B cell (primary cell): Measurements from ENCODE around the gene RAP1GDS1. TPM values are rescaled to one million over a fixed set of nuclear protein-coding genes. Genes with fewer than 3 reads are reported as not detected.

Experiments used
- ATAC-seq: fragments of 200-7000 bp; cut with Tn5 transposase; one replicate; pipeline ENCODE4 v1.10.0; 2021; ENCODE audit warnings: low read depth, mild to moderate bottlenecking, moderate number of reproducible peaks, moderate library complexity
- CTCF ChIA-PET: fragments of 350-600 bp; sonication (Branson Sonifier 250); formaldehyde crosslinking; loops from one replicate; lab custom pipeline; 2021; ENCODE audit warnings: antibody characterized with exemption, inconsistent platforms; lab: Charles Lee
- POLR2A ChIA-PET: fragments of 350-600 bp; sonication (Branson Sonifier 250); formaldehyde crosslinking; loops from one replicate; lab custom pipeline; 2021; ENCODE audit warnings: antibody characterized with exemption; lab: Charles Lee
- DNase-seq: peaks from one replicate; pipeline ENCODE4 v3.0.0; 2013
- H2AFZ ChIP-seq: 2 replicates; pipeline ENCODE4 v1.6.1; 2012; ENCODE audit warnings: mild to moderate bottlenecking, low read depth, low read length; ENCODE audit not compliant: insufficient read depth, poor library complexity, severe bottlenecking
- H3K27ac ChIP-seq, 2 donors: 1 replicate in 1 of 2; 2 replicates in 1 of 2; pipeline ENCODE4 v1.5.1; 2012 to 2013; ENCODE audit warnings: low read length in 2 of 2, mild to moderate bottlenecking in 2 of 2, moderate library complexity in 1 of 2
- H3K27me3 ChIP-seq, 4 experiments: fragments of 200-600 bp in 1 of 4; sonication (generic) in 1 of 4; replicated peaks in 1 of 4; 1 replicate in 2 of 4; 2 replicates in 2 of 4; pipeline versions ENCODE4 v1.6.1 to v1.7.0; 2013 to 2016; ENCODE audit warnings: low read length in 3 of 4, mild to moderate bottlenecking in 2 of 4, mixed read lengths in 1 of 4, moderate library complexity in 1 of 4; ENCODE audit not compliant: insufficient read depth in 4 of 4, control insufficient read depth in 3 of 4; ENCODE audit errors: control extremely low read depth in 1 of 4
- H3K36me3 ChIP-seq, 2 experiments: replicated peaks in 1 of 2; 1 replicate in 1 of 2; 2 replicates in 1 of 2; pipeline versions ENCODE4 v1.6.1 to v1.7.1; 2013; ENCODE audit warnings: low read length in 1 of 2; ENCODE audit not compliant: insufficient read depth in 2 of 2, control insufficient read depth in 1 of 2; ENCODE audit errors: control extremely low read depth in 1 of 2, extremely low read depth in 1 of 2
- H3K4me1 ChIP-seq, 2 donors: fragments of 200-600 bp in 1 of 2; sonication (generic) in 1 of 2; 1 replicate in 1 of 2; 2 replicates in 1 of 2; pipeline versions ENCODE4 v1.5.1 to v1.6.1; 2013 to 2017; ENCODE audit warnings: low read length in 2 of 2; ENCODE audit not compliant: control insufficient read depth in 2 of 2, insufficient read depth in 2 of 2
- H3K4me2 ChIP-seq: replicated peaks from 2 replicates; pipeline ENCODE3; 2012; ENCODE audit warnings: mild to moderate bottlenecking, low read depth, low read length; ENCODE audit not compliant: poor library complexity, severe bottlenecking
- H3K4me3 ChIP-seq, 5 experiments: fragments of 200-600 bp in 1 of 5; sonication (generic) in 1 of 5; 1 replicate in 3 of 5; 2 replicates in 2 of 5; pipeline versions ENCODE4 v1.5.1 to v1.7.0; 2011 to 2016; ENCODE audit warnings: low read length in 4 of 5, mild to moderate bottlenecking in 4 of 5, low read depth in 2 of 5, control low read depth in 1 of 5, moderate library complexity in 1 of 5; ENCODE audit not compliant: insufficient read depth in 1 of 5; ENCODE audit errors: control extremely low read depth in 1 of 5, extremely low read depth in 1 of 5
- H3K79me2 ChIP-seq: fragments of 200-600 bp; sonication (generic); one replicate; pipeline ENCODE4 v1.6.0; 2016; ENCODE audit warnings: low read length; ENCODE audit not compliant: control insufficient read depth, insufficient read depth
- H3K9ac ChIP-seq: fragments of 200-600 bp; sonication (generic); 2 replicates; pipeline ENCODE4 v1.6.1; 2017; ENCODE audit warnings: mild to moderate bottlenecking, low read length, moderate library complexity
- H3K9me3 ChIP-seq, 3 donors: one replicate each; pipeline versions ENCODE4 v1.6.1 to v1.7.1; 2013; ENCODE audit warnings: low read length in 2 of 3; ENCODE audit not compliant: control insufficient read depth in 2 of 3, insufficient read depth in 1 of 3; ENCODE audit errors: control extremely low read depth in 1 of 3
- H4K20me1 ChIP-seq: 2 replicates; pipeline ENCODE4 v1.6.0; 2012; ENCODE audit warnings: mild to moderate bottlenecking, low read length; ENCODE audit not compliant: insufficient read depth, control insufficient read depth, poor library complexity, severe bottlenecking
- H3K27ac Mint-ChIP-seq: one replicate; pipeline ENCODE4 v1.8.0; 2021; ENCODE audit warnings: mixed read lengths
- H3K27me3 Mint-ChIP-seq: one replicate; pipeline ENCODE4 v1.8.0; 2021; ENCODE audit warnings: mixed read lengths
- H3K4me1 Mint-ChIP-seq: one replicate; pipeline ENCODE4 v1.8.0; 2021; ENCODE audit warnings: mixed read lengths
- H3K4me3 Mint-ChIP-seq: one replicate; pipeline ENCODE4 v1.8.0; 2021; ENCODE audit warnings: mixed read lengths
- H3K9me3 Mint-ChIP-seq: one replicate; pipeline ENCODE4 v1.8.0; 2022; ENCODE audit warnings: mixed read lengths; ENCODE audit not compliant: insufficient read depth
- EZH2 ChIP-seq: IDR thresholded peaks from 2 replicates; pipeline ENCODE4 v1.6.1; 2012; ENCODE audit warnings: borderline replicate concordance, low read depth, mild to moderate bottlenecking, moderate library complexity, low read length; ENCODE audit not compliant: insufficient read depth, poor library complexity, severe bottlenecking
- WGBS: methylation state at CpG from one replicate; pipeline ENCODE4 v1.1.5; 2013; ENCODE audit warnings: missing lambda C conversion rate; ENCODE audit not compliant: insufficient coverage; 5-methylcytosine and 5-hydroxymethylcytosine counted together
- intact Hi-C: fragments of 100-400 bp; cut with micrococcal nuclease; formaldehyde crosslinking; loops from one replicate; pipeline ENCODE4 v1.10.0; 2022
- polyA plus RNA-seq: library from polyadenylated mRNA; depleted of rRNA; stranded (reverse); fragments of >200 nt; gene quantifications from 2 replicates; pipeline ENCODE4 v1.2.3, GENCODE V29; 2012
- total RNA-seq, 2 donors: library from RNA; stranded (reverse); fragments of 120-200 nt in 1 of 2; gene quantifications; 1 replicate in 1 of 2; 2 replicates in 1 of 2; pipeline versions ENCODE4 v1.2.3 to v1.2.4, GENCODE V29; 2013 to 2022
- TF ChIP-seq, protein P1 (sequence below): fragments of 200-600 bp; IDR thresholded peaks from one replicate; pipeline ENCODE4 v1.8.0; 2022; ENCODE audit warnings: antibody characterized with exemption, mild to moderate bottlenecking

RAP1GDS1 gene
- total and polyA plus RNA-seq, 2 donors (not counting 1 experiment from before 2014, with no cell fraction given): 23.6 to 66.3 TPM

DNA sequence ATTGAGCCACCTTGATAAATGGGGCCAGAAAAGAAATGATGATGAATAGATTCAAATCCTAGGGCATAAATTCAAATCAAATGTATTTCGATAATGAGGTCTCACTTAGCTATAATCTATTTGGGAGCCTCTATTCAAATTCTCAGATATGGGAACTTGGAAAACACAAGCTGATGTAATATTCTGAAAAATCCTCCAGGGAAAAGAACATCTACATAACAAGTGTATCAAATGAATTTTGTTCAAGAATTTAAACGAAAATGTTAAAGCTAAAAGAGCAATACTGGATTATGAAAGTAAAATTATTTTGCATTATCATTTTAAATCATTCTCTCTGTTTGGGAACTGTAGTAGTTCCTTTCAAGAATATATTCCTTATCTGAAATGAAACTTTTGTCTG is 38.9 kb upstream of the RAP1GDS1 start:
- no CpG with 5 or more reads among the region's 2 CpGs for WGBS
- no peaks in the 10 kb centered on the region for H3K27me3 Mint-ChIP-seq

DNA sequence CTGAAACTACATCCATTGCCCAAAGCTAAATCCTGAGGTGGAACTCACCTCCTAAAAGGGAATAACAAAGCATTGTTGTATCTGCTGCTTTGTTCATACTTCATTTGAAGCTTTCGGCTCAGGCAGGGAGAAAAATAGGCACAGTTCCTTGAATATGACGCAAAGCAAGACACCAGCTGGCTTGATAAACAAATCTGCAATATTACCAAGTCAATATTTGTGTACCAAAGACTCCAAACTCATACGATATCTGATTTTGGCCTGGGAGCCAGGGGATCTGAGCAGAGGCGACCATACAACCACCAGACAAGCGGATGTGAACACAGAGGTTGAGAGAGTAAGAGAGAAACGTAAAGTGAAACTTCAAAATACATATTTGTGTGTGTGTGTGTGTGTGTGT is 34.8 kb upstream of the RAP1GDS1 start:
- DNase-seq (no peak), ATAC-seq (no peak)
- Histone ChIP-seq H3K4me1 (no peaks in the 10 kb centered on the region), H3K9ac (no peak overlapping the region), H3K4me2 (no peak overlapping the region), H4K20me1 (no peaks in the 10 kb centered on the region), H3K9me3 (no peaks in the 10 kb centered on the region), H2AFZ (no peak overlapping the region), H3K36me3 (no peaks in the 10 kb centered on the region), H3K27ac (no peak overlapping the region), H3K79me2 (no peaks in the 10 kb centered on the region), H3K4me3 (no peak overlapping the region), H3K27me3 (no peaks in the 10 kb centered on the region)
- H3K4me3 Mint-ChIP-seq: no peak overlapping the region
- WGBS: 100% methylated on average over 1 of the region's 6 CpGs
- intact Hi-C loops: no loop called here
- H3K27me3 Mint-ChIP-seq: no peaks in the 10 kb centered on the region
- ChIA-PET CTCF (no interaction called here), POLR2A (no interaction called here)
- TF ChIP-seq EZH2: no peak
- TF ChIP-seq, protein P1, sequence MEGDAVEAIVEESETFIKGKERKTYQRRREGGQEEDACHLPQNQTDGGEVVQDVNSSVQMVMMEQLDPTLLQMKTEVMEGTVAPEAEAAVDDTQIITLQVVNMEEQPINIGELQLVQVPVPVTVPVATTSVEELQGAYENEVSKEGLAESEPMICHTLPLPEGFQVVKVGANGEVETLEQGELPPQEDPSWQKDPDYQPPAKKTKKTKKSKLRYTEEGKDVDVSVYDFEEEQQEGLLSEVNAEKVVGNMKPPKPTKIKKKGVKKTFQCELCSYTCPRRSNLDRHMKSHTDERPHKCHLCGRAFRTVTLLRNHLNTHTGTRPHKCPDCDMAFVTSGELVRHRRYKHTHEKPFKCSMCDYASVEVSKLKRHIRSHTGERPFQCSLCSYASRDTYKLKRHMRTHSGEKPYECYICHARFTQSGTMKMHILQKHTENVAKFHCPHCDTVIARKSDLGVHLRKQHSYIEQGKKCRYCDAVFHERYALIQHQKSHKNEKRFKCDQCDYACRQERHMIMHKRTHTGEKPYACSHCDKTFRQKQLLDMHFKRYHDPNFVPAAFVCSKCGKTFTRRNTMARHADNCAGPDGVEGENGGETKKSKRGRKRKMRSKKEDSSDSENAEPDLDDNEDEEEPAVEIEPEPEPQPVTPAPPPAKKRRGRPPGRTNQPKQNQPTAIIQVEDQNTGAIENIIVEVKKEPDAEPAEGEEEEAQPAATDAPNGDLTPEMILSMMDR: no peak
- H3K4me1 Mint-ChIP-seq: no peaks in the 10 kb centered on the region
- H3K9me3 Mint-ChIP-seq: no peaks in the 10 kb centered on the region
- no peak overlapping the region for H3K27ac Mint-ChIP-seq

More for the DNA sequence above, 38.9 kb upstream of the RAP1GDS1 start:
- no peak for TF ChIP-seq EZH2
- TF ChIP-seq, protein P1: no peak
- POLR2A ChIA-PET: no interaction called here
- Mint-ChIP-seq H3K9me3 (no peaks in the 10 kb centered on the region), H3K4me3 (no peak overlapping the region), H3K27ac (no peak overlapping the region), H3K4me1 (no peaks in the 10 kb centered on the region)
- Histone ChIP-seq H3K9me3 (no peaks in the 10 kb centered on the region), H3K4me3 (no peak overlapping the region), H3K9ac (no peak overlapping the region), H3K4me2 (no peak overlapping the region), H4K20me1 (no peaks in the 10 kb centered on the region), H3K79me2 (no peaks in the 10 kb centered on the region), H3K36me3 (no peaks in the 10 kb centered on the region), H2AFZ (no peak overlapping the region), H3K27me3 (no peaks in the 10 kb centered on the region), H3K4me1 (no peaks in the 10 kb centered on the region), H3K27ac (no peak overlapping the region)
- intact Hi-C loops: no loop called here
- CTCF ChIA-PET: no interaction called here
- ATAC-seq (no peak), DNase-seq (no peak)
